OCI-LY7 (cell line): ENCODE data around the gene SPEM2. TPM values are rescaled to one million over a fixed set of nuclear protein-coding genes. Genes with fewer than 3 reads are reported as not detected.

ENCODE experiments used
- BruUV-seq: library from RNA; stranded (reverse); fragments of 400-500 nt; replicated peaks from 2 replicates; lab custom pipeline; 2021; lab: Mats Ljungman, UMichigan
- CTCF ChIA-PET: fragments of 300-600 bp; sonication (Branson Sonifier 250); formaldehyde crosslinking; loops from one replicate; lab custom pipeline; 2022; ENCODE audit warnings: antibody characterized with exemption; ENCODE audit not compliant: unreplicated experiment; lab: Charles Lee
- POLR2A ChIA-PET: fragments of 300-600 bp; sonication (Branson Sonifier 250); formaldehyde crosslinking; loops from one replicate; lab custom pipeline; 2022; ENCODE audit warnings: antibody characterized with exemption; lab: Charles Lee
- DNase-seq: peaks from one replicate; pipeline ENCODE4 v3.0.0-alpha.2; 2015; ENCODE audit warnings: low spot score
- H2AFZ ChIP-seq: fragments of 200-600 bp; sonication (generic), shearing (Covaris generic); 2 replicates; pipeline ENCODE4 v1.6.1; 2014; ENCODE audit warnings: mild to moderate bottlenecking, antibody characterized with exemption, low read length, moderate library complexity
- H3K27ac ChIP-seq: fragments of 200-600 bp; sonication (generic); 2 replicates; pipeline ENCODE4 v1.5.1; 2014; ENCODE audit warnings: mixed run types, low read depth, mild to moderate bottlenecking, moderate library complexity, low read length, inconsistent platforms; ENCODE audit not compliant: poor library complexity, severe bottlenecking
- H3K36me3 ChIP-seq: fragments of 200-600 bp; sonication (generic); 2 replicates; pipeline ENCODE4 v1.6.1; 2014; ENCODE audit warnings: mild to moderate bottlenecking, antibody characterized with exemption, low read length, moderate library complexity, mixed read lengths; ENCODE audit not compliant: insufficient read depth
- H3K4me1 ChIP-seq: fragments of 200-600 bp; sonication (generic); 2 replicates; pipeline ENCODE4 v1.5.1; 2014; ENCODE audit warnings: mild to moderate bottlenecking, low read length; ENCODE audit not compliant: insufficient read depth, poor library complexity, severe bottlenecking
- H3K4me2 ChIP-seq: fragments of 200-600 bp; sonication (generic); 2 replicates; pipeline ENCODE4 v1.6.1; 2014; ENCODE audit warnings: mild to moderate bottlenecking, low read length
- H3K4me3 ChIP-seq: fragments of 200-600 bp; sonication (generic); 2 replicates; pipeline ENCODE4 v1.5.1; 2014; ENCODE audit warnings: mild to moderate bottlenecking, low read depth, low read length; ENCODE audit not compliant: poor library complexity, severe bottlenecking
- H3K79me2 ChIP-seq: fragments of 200-600 bp; sonication (generic); 2 replicates; pipeline ENCODE4 v1.6.1; 2016; ENCODE audit warnings: low read depth, mild to moderate bottlenecking, low read length, moderate library complexity, mixed read lengths; ENCODE audit not compliant: insufficient read depth
- H3K9me2 ChIP-seq: fragments of 200-600 bp; sonication (generic); 2 replicates; pipeline ENCODE4 v1.6.1; 2016; ENCODE audit warnings: mild to moderate bottlenecking, low read length, mixed read lengths; ENCODE audit not compliant: insufficient read depth
- H3K9me3 ChIP-seq: fragments of 200-600 bp; sonication (generic); 2 replicates; pipeline ENCODE4 v1.6.1; 2014; ENCODE audit warnings: mild to moderate bottlenecking, mixed run types, low read length, mixed read lengths
- H4K20me1 ChIP-seq: fragments of 200-600 bp; sonication (generic); 2 replicates; pipeline ENCODE4 v1.6.1; 2014; ENCODE audit warnings: mild to moderate bottlenecking, antibody characterized with exemption, low read length, moderate library complexity, mixed read lengths; ENCODE audit not compliant: insufficient read depth
- CTCF ChIP-seq: fragments of 200-600 bp; sonication (generic); conservative IDR thresholded peaks from 2 replicates; pipeline ENCODE4 v1.5.1; 2014; ENCODE audit warnings: mild to moderate bottlenecking, antibody characterized with exemption, low read length, moderate library complexity, mixed read lengths
- EZH2phosphoT487 ChIP-seq: fragments of 200-600 bp; sonication (generic); IDR thresholded peaks from 2 replicates; pipeline ENCODE4 v1.6.1; 2018; ENCODE audit warnings: low read depth, borderline replicate concordance, mild to moderate bottlenecking, mixed run types, antibody characterized with exemption, low read length, moderate library complexity, mixed read lengths
- intact Hi-C: fragments of 100-400 bp; cut with micrococcal nuclease; formaldehyde crosslinking; loops from one replicate; pipeline ENCODE4 v1.10.0; 2022; ENCODE audit not compliant: unreplicated experiment
- total RNA-seq, 2 experiments: library from RNA; depleted of rRNA in 1 of 2; stranded (reverse); fragments of >200 nt in 1 of 2; shearing (Covaris generic) in 1 of 2; gene quantifications; 2 replicates each; pipeline ENCODE4 v1.2.3, GENCODE V29; 2014 to 2022

The SPEM2 gene
- total RNA-seq, 2 experiments from 2014 or later = not detected

- H2AFZ ChIP-seq = peak overlapping the region; percentile 61; the same call in 1 of the 2 replicates
- TSS peak; percentile 84 for BruUV-seq
These were observed 10.5 kb downstream of the SPEM2 start for GRCh38 chr17:7435676-7436555.

GRCh38 chr17:7436556-7437368, 11.3 kb downstream of the SPEM2 start:
- POLR2A ChIA-PET = interaction anchor here (0.5 to 2.5 kb wide), 3 partner anchors 12 to 174 kb away, joined by 3 to 8 read pairs (median 6); partner anchors contain the start of gene TMEM256
- peak overlapping the region; percentile 76 for H3K4me3 ChIP-seq
- no peaks in the 10 kb centered on the region for H3K36me3 ChIP-seq
- no peaks in the 10 kb centered on the region for H4K20me1 ChIP-seq
- peak overlapping the region; percentile 77 for H3K27ac ChIP-seq
- no peaks in the 10 kb centered on the region for H3K9me3 ChIP-seq
- no TSS peak for BruUV-seq
- CTCF ChIA-PET = interaction anchor here (0.6 to 1.9 kb wide), 6 partner anchors 18 to 124 kb away, joined by 3 to 18 read pairs (median 6); partner anchors contain the start of genes TMEM256 and TMEM95
- peak overlapping the region; percentile 61; the same call in 1 of the 2 replicates for H2AFZ ChIP-seq
- TF ChIP-seq EZH2phosphoT487 (no peak), CTCF (peak; percentile 88)
- H3K79me2 ChIP-seq = peaks cover 4% of the 10 kb centered on the region; the same call in 1 of the 2 replicates
- H3K4me2 ChIP-seq = peak overlapping the region; percentile 99
- peaks cover 40% of the 10 kb centered on the region for H3K4me1 ChIP-seq
- H3K9me2 ChIP-seq = no peaks in the 10 kb centered on the region
- DNase-seq = peak; percentile 91
- intact Hi-C loops = loop anchor here (1.0 to 5.0 kb wide), 5 partner anchors 48 to 399 kb away; partner anchors contain the start of genes POLR2A, SENP3, SLC16A13 and WRAP53

More at GRCh38 chr17:7435676-7436555, 10.5 kb downstream of the SPEM2 start:
- intact Hi-C loops = loop anchor here (1.0 to 5.0 kb wide), 4 partner anchors 155 to 399 kb away; partner anchors contain the start of genes ELP5, SLC16A13, SLC2A4 and WRAP53
- H3K4me1 ChIP-seq = peaks cover 39% of the 10 kb centered on the region
- peak overlapping the region; percentile 99 for H3K4me2 ChIP-seq
- H3K36me3 ChIP-seq = no peaks in the 10 kb centered on the region
- H3K9me2 ChIP-seq = no peaks in the 10 kb centered on the region
- H4K20me1 ChIP-seq = no peaks in the 10 kb centered on the region
- peak overlapping the region; percentile 76 for H3K4me3 ChIP-seq
- DNase-seq = peak; percentile 83
- ChIA-PET POLR2A (interaction anchor here (0.5 to 2.5 kb wide), 8 partner anchors 8 to 125 kb away, joined by 3 to 8 read pairs (median 4); partner anchors contain the start of genes ACAP1 and TMEM256), CTCF (interaction anchor here (1.0 to 1.9 kb wide), 8 partner anchors 19 to 125 kb away, joined by 3 to 18 read pairs (median 4); partner anchors contain the start of genes TMEM256 and TMEM95)
- peak overlapping the region; percentile 77 for H3K27ac ChIP-seq
- no peaks in the 10 kb centered on the region for H3K9me3 ChIP-seq
- H3K79me2 ChIP-seq = peaks cover 4% of the 10 kb centered on the region; the same call in 1 of the 2 replicates
- TF ChIP-seq EZH2phosphoT487 = no peak
- TF ChIP-seq CTCF = peak; percentile 78
